NCI-H1417 (cell line): ENCODE measurements around the gene CSNK2B.

Experiments used
- DNase-seq, 3 experiments: peaks; one replicate each; lab custom pipeline; 2025; lab: John Stamatoyannopoulos, UW

CSNK2B gene

GRCh38 chr6:31660381-31661261 is 5.3 kb upstream of the CSNK2B start, which contains the start of gene C6orf47:
Gene C6orf47 (minus strand): TSS chr6:31660778. CDS start chr6:31659947, 831 bp downstream.
- DNase-seq: peak; percentile 77 to 87 (median 81)

GRCh38 chr6:31661262-31662123 is 4.4 kb upstream of the CSNK2B start:
- no peak for DNase-seq

- DNase-seq: no peak
Observed at GRCh38 chr6:31662124-31662723, 3.7 kb upstream of the CSNK2B start.

- DNase-seq: no peak
Observed at GRCh38 chr6:31663126-31663960, 2.5 kb upstream of the CSNK2B start.

GRCh38 chr6:31663961-31664789 is 1.7 kb upstream of the CSNK2B start:
- peak in 2 of 3 experiments; percentile 30 to 50 for DNase-seq

GRCh38 chr6:31664790-31665500 is 935 bp upstream of the CSNK2B start, which contains the start of gene GPANK1:
Gene GPANK1 (minus strand): TSS chr6:31664997. CDS start chr6:31664478, 519 bp downstream.
- peak; percentile 86 to 96 (median 94) for DNase-seq

GRCh38 chr6:31666337-31666965 is 571 bp downstream of the CSNK2B start:
- no peak for DNase-seq

GRCh38 chr6:31669676-31670075 is 3.8 kb downstream of the CSNK2B start, which contains the start of gene LY6G5B:
Gene LY6G5B (plus strand): TSS chr6:31669976. CDS start chr6:31670951, 975 bp downstream.
- DNase-seq: no peak

GRCh38 chr6:31676322-31676903 is 10.5 kb downstream of the CSNK2B start:
- DNase-seq: no peak

- no peak for DNase-seq
Observed at GRCh38 chr6:31676904-31677303, 11.0 kb downstream of the CSNK2B start.

- DNase-seq: no peak
Observed at GRCh38 chr6:31677955-31678354, 12.1 kb downstream of the CSNK2B start.

- DNase-seq: peak; percentile 68 to 89 (median 73)
Observed at GRCh38 chr6:31680226-31681134, 14.6 kb downstream of the CSNK2B start, which contains the start of gene LY6G5C. Gene LY6G5C (minus strand): TSS chr6:31681067. CDS start chr6:31680373, 694 bp downstream.

- DNase-seq: peak; percentile 42 to 78 (median 75)
Observed at GRCh38 chr6:31681135-31681671, 15.3 kb downstream of the CSNK2B start.

GRCh38 chr6:31683591-31683990 is 17.7 kb downstream of the CSNK2B start:
- DNase-seq: peak in 1 of 3 experiments; percentile 22

GRCh38 chr6:31686483-31686882 is 20.6 kb downstream of the CSNK2B start:
- DNase-seq: no peak

- DNase-seq: no peak
Observed at GRCh38 chr6:31687321-31687720, 21.4 kb downstream of the CSNK2B start.
